Activated effector memory CD4-positive, alpha-beta T cell treated with anti-CD3 and anti-CD28 coated beads, Interleukin-2, amount 50 U/mL, for 16 hours (primary cell): ENCODE results near the gene SLC4A2.

Source experiments
- DNase-seq: peaks from one replicate; pipeline ENCODE4 v3.0.0-alpha.2; 2020

The SLC4A2 gene

DNA sequence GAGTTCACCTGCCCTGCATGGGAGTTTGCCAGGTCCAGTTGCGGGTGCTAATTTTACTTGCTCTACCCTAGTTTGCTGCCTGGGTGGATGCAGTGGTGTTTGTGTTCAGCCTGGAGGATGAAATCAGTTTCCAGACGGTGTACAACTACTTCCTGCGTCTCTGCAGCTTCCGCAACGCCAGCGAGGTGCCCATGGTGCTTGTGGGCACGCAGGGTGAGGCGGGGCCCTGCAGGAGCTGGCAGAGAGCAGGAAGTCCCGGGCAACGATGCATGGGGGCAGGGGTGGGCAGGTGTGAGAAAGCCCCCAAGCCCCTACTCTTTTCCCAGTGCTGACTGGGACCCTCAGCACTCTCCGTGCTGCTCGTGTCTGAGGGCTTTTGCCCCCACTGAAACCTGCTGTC, 58.2 kb downstream of the SLC4A2 start:
- DNase-seq: peak; percentile 80

DNA sequence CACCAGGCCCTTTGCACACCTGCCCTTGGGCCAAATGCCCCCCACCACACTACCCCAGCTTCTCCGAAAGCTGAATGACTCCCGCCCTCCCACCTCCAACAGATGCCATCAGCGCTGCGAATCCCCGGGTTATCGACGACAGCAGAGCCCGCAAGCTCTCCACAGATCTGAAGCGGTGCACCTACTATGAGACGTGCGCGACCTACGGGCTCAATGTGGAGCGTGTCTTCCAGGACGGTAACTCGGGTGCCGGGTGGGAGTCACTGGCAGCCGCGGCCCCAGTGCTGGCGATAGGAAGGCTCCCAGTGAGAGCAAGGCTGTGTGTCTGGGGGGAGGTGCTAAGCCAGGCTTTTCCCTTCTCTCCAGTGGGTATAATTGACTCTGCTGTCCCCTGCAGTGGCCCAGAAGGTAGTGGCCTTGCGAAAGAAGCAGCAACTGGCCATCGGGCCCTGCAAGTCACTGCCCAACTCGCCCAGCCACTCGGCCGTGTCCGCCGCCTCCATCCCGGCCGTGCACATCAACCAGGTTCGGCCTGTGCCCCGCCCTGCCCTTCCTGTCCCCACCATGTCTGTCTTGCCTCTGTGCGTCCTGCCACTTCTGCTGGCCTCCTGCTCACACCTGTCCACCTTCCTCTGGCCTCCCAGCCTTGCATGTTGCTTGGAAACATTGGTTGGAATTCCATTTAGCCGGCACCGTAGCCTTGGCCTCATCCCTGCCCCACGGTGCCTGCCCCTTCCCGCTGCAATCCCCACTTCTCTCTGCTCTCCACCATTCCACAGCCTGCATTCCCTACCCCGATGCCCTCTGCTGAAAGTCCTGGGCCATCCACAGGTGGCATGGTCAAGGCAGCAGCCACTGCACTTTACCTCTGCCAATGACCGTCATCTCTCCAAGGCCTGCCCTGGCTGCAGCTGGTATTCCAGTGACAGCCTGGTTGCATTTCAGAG, 59.0 kb downstream of the SLC4A2 start:
- DNase-seq: no peak

DNA sequence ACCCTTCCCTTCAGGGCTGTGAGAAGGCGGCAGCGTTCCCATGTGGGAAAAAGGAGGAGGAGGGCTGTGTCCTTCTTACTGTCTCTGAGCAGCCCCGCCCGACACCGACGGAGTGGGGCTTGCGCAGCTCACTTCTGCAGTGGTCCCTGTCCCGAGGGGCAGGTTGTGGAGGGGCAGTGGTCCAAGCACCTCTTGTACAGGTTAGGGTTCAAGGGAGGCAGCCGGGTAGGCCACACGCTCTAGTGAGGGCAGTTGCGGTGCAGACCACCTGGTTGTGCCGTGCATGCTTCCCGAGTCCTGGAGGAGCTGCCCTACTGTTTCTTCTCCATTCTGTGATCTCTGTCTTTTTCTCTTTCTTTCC, 59.6 kb downstream of the SLC4A2 start:
- no peak for DNase-seq

DNA sequence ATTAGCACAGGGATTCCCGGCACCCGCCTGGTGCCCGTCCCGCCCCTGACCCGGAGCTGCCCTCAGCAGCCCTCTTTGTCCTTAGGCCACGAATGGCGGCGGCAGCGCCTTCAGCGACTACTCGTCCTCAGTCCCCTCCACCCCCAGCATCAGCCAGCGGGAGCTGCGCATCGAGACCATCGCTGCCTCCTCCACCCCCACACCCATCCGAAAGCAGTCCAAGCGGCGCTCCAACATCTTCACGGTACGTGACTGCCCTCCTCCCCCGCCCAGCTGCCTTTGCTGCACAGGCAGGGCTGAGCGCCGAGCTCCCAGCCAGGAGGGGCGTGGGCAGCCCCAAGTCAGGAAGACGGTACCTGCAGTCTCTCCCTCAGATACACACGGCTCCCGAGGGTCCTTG, 60.5 kb downstream of the SLC4A2 start:
- DNase-seq: no peak

DNA sequence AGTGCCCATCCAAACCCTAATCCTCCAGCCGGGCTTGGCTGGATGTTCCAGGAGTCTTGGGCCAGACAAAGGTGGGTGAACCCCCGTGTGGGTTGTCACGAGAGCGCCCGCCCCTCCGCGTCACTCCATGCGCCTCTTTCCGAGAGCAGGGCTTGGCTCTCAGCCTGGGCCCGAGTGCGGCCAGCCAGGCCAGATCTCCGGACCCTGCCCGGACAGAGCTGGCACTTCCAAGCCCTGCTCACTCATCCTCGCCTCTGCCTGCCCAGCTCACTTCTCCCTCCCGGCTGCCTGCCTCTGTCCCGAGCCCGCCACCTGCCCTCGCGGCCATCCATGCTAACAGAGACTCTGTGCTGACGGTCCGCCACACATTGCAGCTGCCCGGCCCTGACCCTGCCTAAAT, 61.5 kb downstream of the SLC4A2 start:
- DNase-seq: no peak

DNA sequence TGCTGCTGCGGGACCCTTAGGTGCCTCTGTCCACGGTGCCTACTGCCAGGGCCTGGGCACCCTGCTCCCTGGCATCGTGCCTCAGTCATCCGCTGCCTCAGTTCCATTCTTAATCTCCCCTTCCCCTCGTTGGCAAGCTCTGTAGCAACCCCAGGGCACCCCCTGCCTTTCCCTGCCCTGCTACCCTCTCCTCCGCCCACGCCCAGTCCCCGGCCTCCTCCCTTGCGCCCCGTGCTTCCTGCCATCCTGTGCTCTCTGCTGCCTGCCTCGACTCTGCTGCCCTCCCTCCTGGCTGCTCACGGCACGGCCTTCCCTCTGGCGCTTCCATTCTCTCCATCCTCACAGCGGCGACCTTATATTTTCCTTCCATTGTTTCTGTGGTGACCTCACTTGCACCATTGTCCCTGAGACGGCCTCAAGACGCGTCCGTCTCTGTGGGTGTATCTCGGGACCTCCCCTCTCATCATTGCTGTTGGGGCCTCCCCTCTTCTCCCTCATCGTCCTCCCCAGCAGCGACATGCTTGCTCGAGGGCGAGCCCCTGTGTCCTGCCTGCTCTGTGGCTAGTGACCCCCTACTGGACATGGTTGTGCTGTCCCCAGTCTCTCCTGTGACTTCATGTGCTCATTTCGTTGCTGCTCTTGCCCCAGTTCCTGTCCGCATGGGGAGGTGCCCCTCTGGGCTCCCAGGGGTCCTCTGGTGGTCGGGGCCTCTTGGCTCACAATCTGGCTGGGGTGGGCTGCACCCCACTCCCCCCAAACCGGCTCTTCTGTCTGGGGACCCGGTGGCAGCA, 62.2 kb downstream of the SLC4A2 start:
- DNase-seq: no peak

DNA sequence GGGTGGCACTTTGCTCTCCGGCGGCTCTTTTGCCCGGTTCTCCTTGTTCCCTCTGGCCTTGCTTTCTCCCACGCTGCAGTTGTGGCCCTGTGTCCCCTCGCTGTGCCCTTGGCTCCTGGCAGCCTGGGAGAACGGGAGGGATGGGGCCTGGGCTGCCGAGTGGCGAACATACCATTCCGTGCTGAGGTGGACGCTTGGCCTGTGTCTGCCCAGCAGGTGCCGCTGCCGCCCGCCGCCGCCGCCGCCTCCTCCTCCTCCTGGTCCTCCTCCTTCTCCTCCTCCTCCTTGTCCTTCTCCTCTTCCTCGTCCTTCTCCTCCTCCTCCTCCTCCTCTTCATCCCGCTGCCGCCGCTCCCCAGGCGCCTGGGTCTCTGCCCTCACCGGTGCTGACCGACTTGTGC, 62.9 kb downstream of the SLC4A2 start:
- DNase-seq: no peak

DNA sequence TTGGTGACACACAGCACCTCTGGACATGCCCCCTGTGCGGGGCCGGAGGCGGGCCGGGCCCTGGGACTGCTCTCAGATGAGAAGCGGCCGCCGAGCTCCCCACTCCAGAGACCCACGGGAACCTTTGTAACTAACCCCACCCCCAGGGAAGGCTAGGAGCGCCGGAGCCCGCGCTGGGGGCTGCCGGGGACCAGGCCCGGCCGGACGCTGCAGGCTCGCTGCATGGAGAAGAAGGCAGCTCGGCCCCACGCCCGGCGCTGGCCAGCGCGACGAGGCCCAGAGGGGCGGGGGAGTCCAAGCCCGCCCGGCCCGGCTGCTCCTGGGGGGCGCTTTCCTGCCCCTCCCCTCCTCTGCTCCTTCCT, 63.4 kb downstream of the SLC4A2 start:
- DNase-seq: no peak

DNA sequence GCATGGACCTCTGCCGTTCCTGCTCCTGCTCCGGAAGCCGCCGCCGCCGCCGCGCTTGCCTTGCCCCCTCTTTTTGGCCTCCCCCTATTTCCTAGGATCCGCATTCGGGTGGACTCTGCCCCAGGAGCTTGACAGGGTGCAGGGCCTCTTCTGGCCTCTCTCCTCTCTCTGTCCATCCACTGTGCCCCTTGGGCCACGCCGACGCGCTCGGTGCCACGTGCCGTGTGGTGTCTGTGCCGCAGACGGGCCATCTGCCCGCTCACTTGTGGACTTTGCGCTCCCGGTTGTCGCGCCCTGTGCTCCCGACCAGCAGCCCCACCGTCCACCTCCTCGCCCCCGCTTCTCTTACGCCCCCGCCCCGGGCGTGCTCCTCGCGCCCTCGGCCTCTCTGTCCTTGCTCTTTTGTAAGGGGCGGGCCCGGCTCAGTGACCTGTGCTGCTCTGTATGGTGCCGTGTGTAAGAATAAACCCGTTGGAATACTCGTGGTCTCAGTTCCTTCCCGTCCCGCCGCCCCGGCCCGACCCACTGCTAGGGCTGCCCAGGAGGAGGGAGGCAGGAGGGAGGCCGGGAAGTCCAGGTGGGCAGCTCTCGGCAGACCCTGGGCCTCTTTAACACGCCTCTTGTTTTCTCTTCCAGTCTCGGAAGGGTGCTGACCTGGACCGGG, 63.9 kb downstream of the SLC4A2 start:
- no peak for DNase-seq

DNA sequence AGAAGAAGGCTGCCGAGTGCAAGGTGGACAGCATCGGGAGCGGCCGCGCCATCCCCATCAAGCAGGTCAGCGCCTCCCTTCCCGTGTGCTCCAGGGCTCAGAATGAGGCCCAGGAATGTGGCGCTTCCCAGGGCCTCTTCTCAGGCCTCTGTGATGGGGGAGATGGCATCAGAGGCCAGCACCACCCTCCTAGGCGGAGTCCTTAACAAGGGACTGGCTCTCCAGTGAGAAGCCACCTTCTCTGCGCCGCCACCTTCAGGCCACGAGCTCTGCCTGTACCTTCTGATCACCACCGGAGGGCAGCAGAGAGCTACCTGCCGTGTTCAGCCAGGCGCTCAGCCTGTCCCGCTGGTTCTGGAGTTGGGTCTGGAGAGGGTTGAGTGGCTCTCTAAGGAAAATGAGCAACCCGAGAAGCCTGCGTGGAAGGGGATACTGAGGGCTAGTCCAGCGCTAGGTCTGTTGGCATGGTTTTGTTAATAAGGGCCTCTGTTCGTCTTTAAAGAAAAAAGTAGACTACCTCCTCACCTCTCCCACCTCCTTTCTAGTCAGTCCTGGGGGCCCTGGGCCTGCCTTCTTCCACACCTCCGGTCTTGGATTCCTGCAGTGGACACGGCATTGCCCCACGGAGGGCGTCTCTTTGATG, 64.6 kb downstream of the SLC4A2 start:
- DNase-seq: peak; percentile 92

DNA sequence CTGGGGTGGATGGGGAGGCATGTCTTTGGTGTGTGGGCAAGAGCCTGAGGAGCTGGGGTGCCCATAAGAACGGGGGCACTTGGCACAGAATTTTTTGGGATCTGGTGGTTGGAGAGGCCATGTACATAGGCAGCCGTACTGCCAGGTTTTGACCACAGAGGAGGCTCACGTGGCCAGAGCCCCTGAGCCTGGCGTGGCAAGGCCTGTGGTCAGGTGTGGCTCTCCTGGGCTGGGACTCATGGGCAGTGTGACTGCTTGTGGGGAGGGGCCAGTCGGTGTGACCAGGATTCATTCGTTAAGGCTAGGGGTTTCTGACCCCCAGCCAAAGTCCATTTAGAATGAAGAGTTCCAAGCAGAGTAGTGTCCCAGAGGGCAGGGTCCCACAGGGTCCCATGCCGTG, 65.1 kb downstream of the SLC4A2 start:
- DNase-seq: no peak

DNA sequence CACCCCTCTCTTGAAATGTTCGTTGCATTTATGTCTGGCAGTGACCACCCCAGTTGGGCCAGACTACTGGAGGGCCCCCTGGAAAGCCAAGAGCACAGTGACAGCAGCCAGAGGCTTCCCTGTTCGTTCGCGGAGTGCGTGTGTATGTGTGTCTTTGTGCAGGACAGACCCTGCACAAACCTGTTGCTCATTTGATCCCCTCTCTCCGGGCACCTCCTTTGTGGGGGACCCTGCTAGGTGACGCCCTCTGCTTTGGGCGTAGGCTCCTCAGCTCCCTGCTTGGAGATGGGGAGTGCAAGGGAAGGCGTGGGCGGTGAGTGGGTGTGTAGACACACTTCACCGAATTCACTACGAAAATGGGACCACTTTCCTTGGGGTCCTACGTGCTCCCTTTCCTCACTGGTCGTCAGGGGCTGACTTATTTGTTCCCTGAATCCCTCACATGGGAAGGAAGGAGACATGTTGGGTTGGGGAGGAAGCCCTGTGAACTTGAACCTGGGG, 65.6 kb downstream of the SLC4A2 start:
- DNase-seq: no peak

DNA sequence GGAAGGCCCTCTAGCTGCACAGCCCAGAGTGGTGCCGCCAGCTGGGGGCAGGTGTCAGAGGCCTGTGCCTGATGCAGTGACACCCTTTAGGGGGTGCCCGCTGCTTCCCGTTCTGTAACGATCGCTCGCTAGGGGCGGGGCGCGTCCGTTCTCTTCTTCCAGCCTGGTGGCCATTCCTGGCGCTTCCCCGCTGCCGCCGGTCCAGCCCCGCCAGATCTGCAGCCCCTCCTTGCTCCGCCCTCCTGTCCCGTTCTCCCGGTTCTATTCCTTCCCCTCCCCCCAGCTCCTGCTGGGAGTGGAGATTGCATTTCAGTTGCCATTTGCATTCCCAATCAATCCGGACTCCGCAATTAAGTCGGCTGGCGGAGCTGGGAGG, 66.1 kb downstream of the SLC4A2 start:
- no peak for DNase-seq

DNA sequence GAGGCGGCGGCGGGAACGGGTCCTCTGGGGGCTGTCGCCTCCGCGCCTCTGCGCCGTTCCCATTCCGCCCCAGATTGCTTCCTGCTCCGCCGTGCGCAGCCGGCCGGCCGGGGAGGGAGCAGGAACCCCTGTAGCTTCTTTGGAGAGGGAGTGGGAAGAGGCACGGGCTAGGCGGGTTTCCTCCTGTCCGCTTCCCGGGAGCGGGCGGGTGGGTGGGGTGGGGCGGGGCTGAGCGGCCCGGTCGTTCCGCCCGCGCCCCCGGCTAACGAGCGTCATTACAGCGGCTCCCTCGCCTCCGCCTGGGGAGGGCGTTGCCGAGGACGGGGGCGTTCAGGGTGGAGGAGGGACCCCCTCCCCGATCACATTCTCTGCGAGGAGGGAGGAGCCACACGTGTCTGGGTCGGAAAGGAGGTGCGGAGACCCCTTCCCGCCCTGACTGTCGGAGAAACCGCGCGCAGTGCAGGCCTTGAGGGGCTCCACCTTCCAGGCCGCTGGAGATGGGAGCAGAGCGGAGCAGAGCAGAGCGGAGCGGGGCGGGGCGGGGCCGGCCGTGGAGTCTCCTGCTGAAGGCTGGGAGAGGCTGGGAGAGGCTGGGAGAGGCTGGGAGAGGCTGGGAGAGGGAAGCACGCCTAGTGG, 66.6 kb downstream of the SLC4A2 start:
- DNase-seq: no peak
